Esophagus muscularis mucosa (tissue), 4 donors: ENCODE measurements around the gene NTRK2.

Source experiments
- CTCF ChIP-seq, 3 experiments: fragments of 200-600 bp in 2 of 3; fragments of 450-650 bp in 1 of 3; sonication (generic) in 2 of 3; IDR thresholded peaks; one replicate each; pipeline ENCODE4 v1.5.1; 2017 to 2019; ENCODE audit warnings: antibody characterized with exemption in 3 of 3, mild to moderate bottlenecking in 2 of 3, moderate library complexity in 1 of 3
- EP300 ChIP-seq: sonication (generic); formaldehyde crosslinking; IDR thresholded peaks from one replicate; pipeline ENCODE4 v1.6.1; 2017; ENCODE audit warnings: antibody characterized with exemption
- POLR2A ChIP-seq: fragments of 450-650 bp; IDR thresholded peaks from one replicate; pipeline ENCODE4 v1.6.1; 2017; ENCODE audit warnings: antibody characterized with exemption, moderate library complexity, mild to moderate bottlenecking, low read depth
- POLR2AphosphoS5 ChIP-seq, 2 donors: sonication (generic); formaldehyde crosslinking; IDR thresholded peaks; one replicate each; pipeline ENCODE4 v1.6.1; 2017; ENCODE audit warnings: antibody characterized with exemption in 2 of 2

DNA sequence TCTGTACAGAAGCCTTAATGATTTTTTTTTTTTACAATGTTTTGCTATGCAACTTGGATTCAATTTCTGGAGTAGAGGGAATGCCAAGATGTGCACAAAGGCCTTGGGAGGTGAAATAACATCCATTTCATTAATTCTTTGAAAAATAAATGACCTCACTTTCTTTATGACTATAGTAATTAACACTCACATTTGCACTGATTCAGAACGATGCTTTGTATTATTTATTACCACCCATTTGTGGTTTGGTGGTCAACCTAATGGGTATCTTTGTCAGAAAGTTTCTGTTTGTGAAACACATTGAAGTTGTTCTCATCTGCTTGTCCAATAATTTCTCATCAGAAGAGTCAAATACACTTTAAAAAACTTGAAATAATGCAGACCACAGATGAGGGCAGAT lies 169.3 kb downstream of the NTRK2 start:
- TF ChIP-seq CTCF (IDR thresholded peaks at IDR 0.05) = no peak
- no peak for TF ChIP-seq POLR2AphosphoS5 (IDR thresholded peaks at IDR 0.05)
- no peak for TF ChIP-seq POLR2A
- no peak for TF ChIP-seq EP300
